ENCODE data around the gene PRKAR1B. TPM values are rescaled to one million over a fixed set of nuclear protein-coding genes. Genes with fewer than 3 reads are reported as not detected.

PRKAR1B gene
- total RNA-seq, 2 experiments from 2014 or later: 22.5 to 41.6 TPM

- Histone ChIP-seq H3K79me2 (ENCODE audit: insufficient read depth, low read depth, low read length) (peaks cover 11% of the 10 kb centered on the region; the same call in 1 of the 2 replicates), H3K4me3 (ENCODE audit: low read depth, low read length, poor library complexity, severe bottlenecking) (no peak overlapping the region), H2AFZ (ENCODE audit: low read length) (no peak overlapping the region), H3K4me2 (ENCODE audit: low read length) (no peak overlapping the region), H3K9me2 (ENCODE audit: insufficient read depth, low read length) (no peaks in the 10 kb centered on the region), H3K4me1 (ENCODE audit: insufficient read depth, low read length, poor library complexity, severe bottlenecking) (no peaks in the 10 kb centered on the region), H3K9me3 (ENCODE audit: low read length) (no peaks in the 10 kb centered on the region), H3K27ac (ENCODE audit: low read depth, low read length, poor library complexity, severe bottlenecking) (no peak overlapping the region), H4K20me1 (ENCODE audit: insufficient read depth, low read length) (no peaks in the 10 kb centered on the region), H3K36me3 (ENCODE audit: insufficient read depth, low read length) (peaks cover 69% of the 10 kb centered on the region)
- CTCF ChIA-PET (ENCODE audit: unreplicated experiment): no interaction called here
- TF ChIP-seq EZH2phosphoT487 (IDR thresholded peaks at IDR 0.05; ENCODE audit: borderline replicate concordance, low read depth, low read length): no peak
- no peak for TF ChIP-seq CTCF (conservative IDR thresholded peaks at IDR 0.05; ENCODE audit: low read length)
- POLR2A ChIA-PET: no interaction called here
- intact Hi-C loops (cut with micrococcal nuclease; ENCODE audit: unreplicated experiment): no loop called here
- TSS peak; percentile 31 for BruUV-seq (replicated peaks)
- no peak for DNase-seq (ENCODE audit: low spot score)
Measured at GRCh38 chr7:742791-743190, 15.7 kb upstream of the PRKAR1B start.

GRCh38 chr7:741850-742249 lies 14.8 kb upstream of the PRKAR1B start:
- ChIA-PET CTCF (ENCODE audit: unreplicated experiment) (no interaction called here), POLR2A (no interaction called here)
- intact Hi-C loops (cut with micrococcal nuclease; ENCODE audit: unreplicated experiment): no loop called here
- peaks cover 72% of the 10 kb centered on the region for H3K36me3 ChIP-seq (ENCODE audit: insufficient read depth, low read length)
- no peaks in the 10 kb centered on the region for H3K9me3 ChIP-seq (ENCODE audit: low read length)
- no peaks in the 10 kb centered on the region for H3K4me1 ChIP-seq (ENCODE audit: insufficient read depth, low read length, poor library complexity, severe bottlenecking)
- no peak overlapping the region for H3K4me3 ChIP-seq (ENCODE audit: low read depth, low read length, poor library complexity, severe bottlenecking)
- no peak overlapping the region for H2AFZ ChIP-seq (ENCODE audit: low read length)
- no peak for TF ChIP-seq EZH2phosphoT487 (IDR thresholded peaks at IDR 0.05; ENCODE audit: borderline replicate concordance, low read depth, low read length)
- no peak for TF ChIP-seq CTCF (conservative IDR thresholded peaks at IDR 0.05; ENCODE audit: low read length)
- no peak for DNase-seq (ENCODE audit: low spot score)
- H4K20me1 ChIP-seq (ENCODE audit: insufficient read depth, low read length): no peaks in the 10 kb centered on the region
- no peaks in the 10 kb centered on the region for H3K9me2 ChIP-seq (ENCODE audit: insufficient read depth, low read length)
- no peak overlapping the region for H3K27ac ChIP-seq (ENCODE audit: low read depth, low read length, poor library complexity, severe bottlenecking)
- no peak overlapping the region for H3K4me2 ChIP-seq (ENCODE audit: low read length)
- H3K79me2 ChIP-seq (ENCODE audit: insufficient read depth, low read depth, low read length): peaks cover 21% of the 10 kb centered on the region; the same call in 1 of the 2 replicates
- no TSS peak for BruUV-seq (replicated peaks)

- Histone ChIP-seq H3K79me2 (ENCODE audit: insufficient read depth, low read depth, low read length) (peaks cover 27% of the 10 kb centered on the region), H3K9me2 (ENCODE audit: insufficient read depth, low read length) (no peaks in the 10 kb centered on the region), H3K36me3 (ENCODE audit: insufficient read depth, low read length) (peaks cover 75% of the 10 kb centered on the region), H2AFZ (ENCODE audit: low read length) (no peak overlapping the region), H3K4me1 (ENCODE audit: insufficient read depth, low read length, poor library complexity, severe bottlenecking) (no peaks in the 10 kb centered on the region), H3K4me2 (ENCODE audit: low read length) (no peak overlapping the region), H3K27ac (ENCODE audit: low read depth, low read length, poor library complexity, severe bottlenecking) (no peak overlapping the region), H3K4me3 (ENCODE audit: low read depth, low read length, poor library complexity, severe bottlenecking) (no peak overlapping the region), H3K9me3 (ENCODE audit: low read length) (peaks cover 6% of the 10 kb centered on the region; the same call in 1 of the 2 replicates), H4K20me1 (ENCODE audit: insufficient read depth, low read length) (no peaks in the 10 kb centered on the region)
- POLR2A ChIA-PET: no interaction called here
- intact Hi-C loops (cut with micrococcal nuclease; ENCODE audit: unreplicated experiment): no loop called here
- DNase-seq (ENCODE audit: low spot score): no peak
- no TSS peak for BruUV-seq (replicated peaks)
- TF ChIP-seq CTCF (conservative IDR thresholded peaks at IDR 0.05; ENCODE audit: low read length) (no peak), EZH2phosphoT487 (IDR thresholded peaks at IDR 0.05; ENCODE audit: borderline replicate concordance, low read depth, low read length) (no peak)
- CTCF ChIA-PET (ENCODE audit: unreplicated experiment): no interaction called here
Measured at GRCh38 chr7:741191-741671, 14.2 kb upstream of the PRKAR1B start.
